PFSK-1 (cell line): ENCODE measurements around the gene SIRT7.

Experiments
- FOXP2 ChIP-seq: optimal IDR thresholded peaks from 2 replicates; pipeline ENCODE3; 2011; ENCODE audit warnings: borderline replicate concordance, control low read depth, inconsistent platforms; ENCODE audit not compliant: insufficient read depth; ENCODE audit errors: extremely low read length, extremely low read depth
- POLR2AphosphoS5 ChIP-seq: IDR thresholded peaks from 2 replicates; pipeline ENCODE4 v1.6.1; 2012; ENCODE audit warnings: low read depth, mild to moderate bottlenecking, control low read depth, low read length, moderate library complexity
- SIN3A ChIP-seq: IDR thresholded peaks from 2 replicates; pipeline ENCODE4 v1.6.1; 2012; ENCODE audit warnings: mild to moderate bottlenecking, low read length, moderate library complexity, borderline replicate concordance; ENCODE audit not compliant: insufficient read depth
- TAF1 ChIP-seq: IDR thresholded peaks from 2 replicates; pipeline ENCODE4 v1.6.1; 2012; ENCODE audit warnings: low read length, control low read depth, borderline replicate concordance; ENCODE audit not compliant: insufficient read depth

DNA sequence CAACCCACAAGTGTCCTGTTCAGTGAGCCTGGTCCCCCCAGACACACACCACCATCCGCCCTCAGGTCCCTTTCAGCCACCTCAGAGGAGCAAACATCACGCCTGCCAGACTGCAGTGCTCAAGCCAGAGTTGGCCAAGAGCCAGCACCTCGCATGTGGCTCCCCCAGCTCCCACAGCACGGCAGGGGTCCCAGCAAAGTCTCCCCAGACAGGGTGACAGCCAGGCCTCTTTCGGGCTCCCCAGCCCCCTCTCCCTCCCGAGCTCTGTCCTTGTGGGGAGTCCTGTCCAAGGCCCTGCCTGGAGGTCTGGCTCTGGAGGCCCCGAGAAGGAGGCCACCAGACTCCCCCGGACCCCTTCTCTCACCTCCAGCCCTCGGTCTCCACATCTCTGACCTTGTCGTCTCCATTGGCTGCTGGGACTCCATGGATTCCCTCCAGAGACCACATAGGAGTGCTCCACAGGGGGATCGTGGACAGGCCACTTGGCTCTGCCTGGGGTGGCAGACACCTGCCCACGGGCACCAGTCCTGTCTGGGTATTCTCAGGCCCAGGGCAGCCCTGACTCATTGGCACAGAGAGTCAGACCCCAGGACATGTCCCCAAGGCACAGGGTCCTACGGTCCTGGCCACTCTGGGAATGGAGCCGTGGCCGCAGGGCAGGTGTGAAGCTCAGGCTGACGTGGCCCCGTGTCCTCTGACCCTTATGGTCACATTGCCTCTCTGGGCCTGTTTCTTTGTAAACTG is 30.8 kb upstream of the SIRT7 start:
- no peak for TF ChIP-seq FOXP2
- TF ChIP-seq POLR2AphosphoS5, result no peak
- TF ChIP-seq TAF1, result no peak
- TF ChIP-seq SIN3A, result no peak
